ENCODE data around the gene JAK3. TPM values are rescaled to one million over a fixed set of nuclear protein-coding genes. Genes with fewer than 3 reads are reported as not detected.

Gene JAK3
- polyA plus RNA-seq, 1 of the 3 experiments (the other 2 are of a cell fraction) = 1.3 TPM

- Histone ChIP-seq H3K79me2 (ENCODE audit: insufficient read depth) (no peaks in the 10 kb centered on the region), H3K4me1 (ENCODE audit: control insufficient read depth in 1 of 2, insufficient read depth in 2 of 2, low read depth in 1 of 2, low read length in 1 of 2) (peaks cover 0 to 14% of the 10 kb centered on the region in 2 experiments; a peak in 1 of 4 replicates), H2AFZ (ENCODE audit: low read depth) (no peak overlapping the region), H3K9me3 (no peaks in the 10 kb centered on the region), H3K36me3 (replicated peaks in 1 of 2; ENCODE audit: control insufficient read depth in 1 of 2, insufficient read depth in 2 of 2, low read length in 1 of 2) (no peaks in the 10 kb centered on the region), H3K9me2 (no peaks in the 10 kb centered on the region), H3K4me3 (ENCODE audit: low read depth in 2 of 2, low read length in 1 of 2) (no peak overlapping the region; a peak in 1 of 4 replicates), H3K27me3 (ENCODE audit: insufficient read depth) (no peaks in the 10 kb centered on the region), H4K20me1 (ENCODE audit: insufficient read depth) (no peaks in the 10 kb centered on the region), H3F3A (replicated peaks; ENCODE audit: insufficient read depth) (no peaks in the 10 kb centered on the region), H3K9ac (no peak overlapping the region), H3K4me2 (0 out of 2 replicates have a peak overlapping the region, but pooled peaks have one; percentile 80), H3K27ac (ENCODE audit: low read depth in 2 of 2, low read length in 1 of 2) (no peak overlapping the region)
- no peak for DNase-seq
- CTCF ChIA-PET = interaction anchor here (0.6 to 2.8 kb wide), 8 partner anchors 8 to 426 kb away, joined by 3 to 20 read pairs (median 3); partner anchors contain the start of genes CCDC124 and RPL18A
- POLR2A ChIA-PET = interaction anchor here (3.1 kb wide), 1 partner anchor 16 kb away, joined by 14 read pairs; the partner anchor contains the start of gene RPL18A
- 93% methylated on average over 3 of the region's 9 CpGs for WGBS (ENCODE audit: low lambda C conversion rate)
- TF ChIP-seq FOXJ3 (CRISPR knock-in tag; IDR thresholded peaks at IDR 0.05) (no peak), NRF1 (IDR thresholded peaks at IDR 0.05; ENCODE audit: low read depth, low read length) (no peak), GABPA (IDR thresholded peaks at IDR 0.05; ENCODE audit: low read depth) (no peak), MEF2A (IDR thresholded peaks at IDR 0.05; ENCODE audit: borderline replicate concordance, low read depth) (no peak), ELF1 (IDR thresholded peaks at IDR 0.05) (no peak), POLR2AphosphoS5 (IDR thresholded peaks at IDR 0.05; ENCODE audit: low read depth, low read length) (no peak), NFIC (IDR thresholded peaks at IDR 0.05; ENCODE audit: borderline replicate concordance) (no peak), USF2 (IDR thresholded peaks at IDR 0.05; ENCODE audit: borderline replicate concordance, low read depth, low read length) (no peak), USF1 (IDR thresholded peaks at IDR 0.05; ENCODE audit: borderline replicate concordance, low read depth) (no peak), EP300 (IDR thresholded peaks at IDR 0.05; ENCODE audit: borderline replicate concordance in 1 of 2, low read depth in 1 of 2, low read length in 1 of 2) (no peak), TCF12 (IDR thresholded peaks at IDR 0.05) (no peak), TAF1 (IDR thresholded peaks at IDR 0.05; ENCODE audit: borderline replicate concordance, low read depth, low read length) (no peak), ZBTB33 (IDR thresholded peaks at IDR 0.05; ENCODE audit: borderline replicate concordance, low read depth) (no peak), CTCF (IDR thresholded peaks at IDR 0.05) (no peak)
Measured at GRCh38 chr19:17843292-17843827, 4.4 kb downstream of the JAK3 start.

Measured in SK-N-SH (cell line).